Epidermal melanocyte (primary cell): ENCODE data around the gene ADAMTS15.

ENCODE experiments used
- DNase-seq: peaks from one replicate; pipeline ENCODE4 v3.0.0; 2011; ENCODE audit warnings: low spot score; ENCODE audit not compliant: insufficient read length

ADAMTS15 gene

GRCh38 chr11:130416906-130417305 lies 31.5 kb upstream of the ADAMTS15 start:
- DNase-seq = no peak

- DNase-seq = no peak
These were observed 30.2 kb upstream of the ADAMTS15 start for GRCh38 chr11:130418210-130418609.

GRCh38 chr11:130418756-130419155 lies 29.7 kb upstream of the ADAMTS15 start:
- no peak for DNase-seq

- no peak for DNase-seq
These were observed 27.8 kb upstream of the ADAMTS15 start for GRCh38 chr11:130420478-130421198.

- no peak for DNase-seq
These were observed 27.3 kb upstream of the ADAMTS15 start for GRCh38 chr11:130421199-130421585.

GRCh38 chr11:130421697-130422096 lies 26.7 kb upstream of the ADAMTS15 start:
- DNase-seq = no peak

- no peak for DNase-seq
These were observed 26.0 kb upstream of the ADAMTS15 start for GRCh38 chr11:130422251-130422995.

GRCh38 chr11:130423541-130424142 lies 24.8 kb upstream of the ADAMTS15 start:
- no peak for DNase-seq

GRCh38 chr11:130424613-130425140 lies 23.8 kb upstream of the ADAMTS15 start:
- DNase-seq = no peak

GRCh38 chr11:130425156-130425555 lies 23.3 kb upstream of the ADAMTS15 start:
- DNase-seq = no peak

- no peak for DNase-seq
These were observed 22.1 kb upstream of the ADAMTS15 start for GRCh38 chr11:130426223-130426836.

GRCh38 chr11:130426837-130427341 lies 21.6 kb upstream of the ADAMTS15 start:
- no peak for DNase-seq

GRCh38 chr11:130427581-130428315 lies 20.7 kb upstream of the ADAMTS15 start:
- DNase-seq = no peak

- no peak for DNase-seq
These were observed 19.9 kb upstream of the ADAMTS15 start, which contains the start of gene ADAMTS8 for GRCh38 chr11:130428316-130429119. ADAMTS8 (minus strand) TSS chr11:130428609; CDS start chr11:130428286, 323 bp downstream.

- DNase-seq = no peak
These were observed 19.2 kb upstream of the ADAMTS15 start for GRCh38 chr11:130429120-130429681.

- no peak for DNase-seq
These were observed 18.5 kb upstream of the ADAMTS15 start for GRCh38 chr11:130429983-130430382.

GRCh38 chr11:130431331-130431773 lies 17.1 kb upstream of the ADAMTS15 start:
- DNase-seq = peak; percentile 70

GRCh38 chr11:130431801-130432200 lies 16.6 kb upstream of the ADAMTS15 start:
- DNase-seq = no peak

- DNase-seq = no peak
These were observed 15.1 kb upstream of the ADAMTS15 start for GRCh38 chr11:130433357-130433756.
